ENCODE results near the gene SLC4A1.

The SLC4A1 gene

GRCh38 chr17:44297975-44298374 is 30.0 kb upstream of the SLC4A1 start:
- H3K27me3 ChIP-seq (replicated peaks; ENCODE audit: control insufficient read depth, insufficient read depth, low read length), result no peaks in the 10 kb centered on the region; the same call in 1 of the 2 replicates
- no peak for DNase-seq (ENCODE audit: extremely low read depth, insufficient read length)
- H3K36me3 ChIP-seq (ENCODE audit: control insufficient read depth, insufficient read depth, low read length), result no peaks in the 10 kb centered on the region
- H3K4me3 ChIP-seq (replicated peaks; ENCODE audit: low read depth, low read length), result no peak overlapping the region
- no peak for TF ChIP-seq CTCF (IDR thresholded peaks at IDR 0.05; ENCODE audit: insufficient read depth, low read length, poor library complexity, severe bottlenecking)

GRCh38 chr17:44293509-44294226 is 25.7 kb upstream of the SLC4A1 start:
- Histone ChIP-seq H3K36me3 (ENCODE audit: control insufficient read depth, insufficient read depth, low read length) (no peaks in the 10 kb centered on the region), H3K4me3 (replicated peaks; ENCODE audit: low read depth, low read length) (no peak overlapping the region), H3K27me3 (replicated peaks; ENCODE audit: control insufficient read depth, insufficient read depth, low read length) (no peaks in the 10 kb centered on the region)
- no peak for DNase-seq (ENCODE audit: extremely low read depth, insufficient read length)
- no peak for TF ChIP-seq CTCF (IDR thresholded peaks at IDR 0.05; ENCODE audit: insufficient read depth, low read length, poor library complexity, severe bottlenecking)

GRCh38 chr17:44287651-44288050 is 19.7 kb upstream of the SLC4A1 start:
- H3K36me3 ChIP-seq (ENCODE audit: control insufficient read depth, insufficient read depth, low read length), result no peaks in the 10 kb centered on the region
- no peak for DNase-seq (ENCODE audit: extremely low read depth, insufficient read length)
- no peak overlapping the region for H3K4me3 ChIP-seq (replicated peaks; ENCODE audit: low read depth, low read length)
- no peak for TF ChIP-seq CTCF (IDR thresholded peaks at IDR 0.05; ENCODE audit: insufficient read depth, low read length, poor library complexity, severe bottlenecking)
- H3K27me3 ChIP-seq (replicated peaks; ENCODE audit: control insufficient read depth, insufficient read depth, low read length), result no peaks in the 10 kb centered on the region

- Histone ChIP-seq H3K4me3 (replicated peaks; ENCODE audit: low read depth, low read length) (no peak overlapping the region), H3K27me3 (replicated peaks; ENCODE audit: control insufficient read depth, insufficient read depth, low read length) (no peaks in the 10 kb centered on the region), H3K36me3 (ENCODE audit: control insufficient read depth, insufficient read depth, low read length) (no peaks in the 10 kb centered on the region)
- no peak for DNase-seq (ENCODE audit: extremely low read depth, insufficient read length)
- TF ChIP-seq CTCF (IDR thresholded peaks at IDR 0.05; ENCODE audit: insufficient read depth, low read length, poor library complexity, severe bottlenecking), result no peak
Measured at GRCh38 chr17:44284024-44284400, 16.1 kb upstream of the SLC4A1 start.

GRCh38 chr17:44283344-44284023 is 15.5 kb upstream of the SLC4A1 start:
- Histone ChIP-seq H3K4me3 (replicated peaks; ENCODE audit: low read depth, low read length) (no peak overlapping the region), H3K27me3 (replicated peaks; ENCODE audit: control insufficient read depth, insufficient read depth, low read length) (no peaks in the 10 kb centered on the region), H3K36me3 (ENCODE audit: control insufficient read depth, insufficient read depth, low read length) (no peaks in the 10 kb centered on the region)
- TF ChIP-seq CTCF (IDR thresholded peaks at IDR 0.05; ENCODE audit: insufficient read depth, low read length, poor library complexity, severe bottlenecking), result no peak
- no peak for DNase-seq (ENCODE audit: extremely low read depth, insufficient read length)
